A549 (cell line): Measurements from ENCODE around the gene ZMIZ2. TPM values are rescaled to one million over a fixed set of nuclear protein-coding genes. Genes with fewer than 3 reads are reported as not detected.

Source experiments
- ATAC-seq, 2 experiments: fragments of 200-7000 bp in 1 of 2; fragments of >200 bp in 1 of 2; cut with Nextera tagmentation in 1 of 2; cut with Tn5 transposase in 1 of 2; 3 replicates each; pipeline versions ENCODE4 v1.8.0 to v1.9.1; 2018 to 2020; ENCODE audit warnings: mild to moderate bottlenecking in 1 of 2, moderate library complexity in 1 of 2
- CTCF ChIA-PET: fragments of 300-600 bp; sonication (Branson Sonifier 250); formaldehyde crosslinking; extraction: SDS; loops from one replicate; lab custom pipeline; 2021; ENCODE audit warnings: antibody characterized with exemption, inconsistent platforms; lab: Yijun Ruan, JAX
- POLR2A ChIA-PET: fragments of 350-600 bp; formaldehyde crosslinking; extraction: SDS; loops from one replicate; lab custom pipeline; 2021; ENCODE audit warnings: antibody characterized with exemption, inconsistent platforms; lab: Yijun Ruan, JAX
- DNase-seq, 2 experiments: peaks; one replicate each; pipeline versions ENCODE4 v3.0.0 to v3.0.0-alpha.2; 2011 to 2016; ENCODE audit warnings: low read depth in 1 of 2, low spot score in 1 of 2
- FAIRE-seq: peaks from 2 replicates; lab custom pipeline; 2011; peaks lifted over from hg19 to GRCh38; lab: Jason Lieb, UNC
- H3K27ac ChIP-seq, 2 experiments: fragments of >200 bp; sonication (Bioruptor Twin); formaldehyde crosslinking; 3 replicates each; pipeline ENCODE4 v1.5.1; 2016 to 2017
- H3K4me1 ChIP-seq: fragments of >200 bp; sonication (Bioruptor Twin); formaldehyde crosslinking; 3 replicates; pipeline ENCODE4 v1.6.1; 2016
- H3K4me2 ChIP-seq: fragments of >200 bp; sonication (Bioruptor Twin); formaldehyde crosslinking; 3 replicates; pipeline ENCODE4 v1.6.1; 2016
- H3K4me3 ChIP-seq: fragments of >200 bp; sonication (Bioruptor Twin); formaldehyde crosslinking; 3 replicates; pipeline ENCODE4 v1.5.1; 2016
- H3K9me3 ChIP-seq: fragments of >200 bp; sonication (Bioruptor Twin); formaldehyde crosslinking; 3 replicates; pipeline ENCODE4 v1.6.1; 2016
- KDM1A ChIP-seq: fragments of 200-600 bp; sonication (generic); IDR thresholded peaks from 2 replicates; pipeline ENCODE4 v1.6.1; 2016; ENCODE audit warnings: low read depth, mild to moderate bottlenecking
- POLR2A ChIP-seq: IDR thresholded peaks from 2 replicates; pipeline ENCODE4 v1.6.1; 2012; ENCODE audit warnings: mild to moderate bottlenecking, low read length
- WGBS: methylation state at CpG from one replicate; pipeline ENCODE4 v1.1.6; 2017; ENCODE audit errors: missing lambda C conversion rate; 5-methylcytosine and 5-hydroxymethylcytosine counted together
- polyA plus RNA-seq, 4 experiments: library from polyadenylated mRNA; depleted of rRNA in 3 of 4; stranded (reverse); fragments of >200 nt; fragmentation: RNase III in 1 of 4; extraction: RNeasy Plus Mini Kit Qiagen cat#74134 plus additional on column Dnase treatment in 1 of 4; gene quantifications; 2 replicates in 3 of 4; 3 replicates in 1 of 4; pipeline ENCODE4 v1.2.3, GENCODE V29; 2011 to 2017

The ZMIZ2 gene
- polyA plus RNA-seq, 2 of the 4 experiments (the other 2 are of a cell fraction) = 4.3 to 21.7 TPM

DNA sequence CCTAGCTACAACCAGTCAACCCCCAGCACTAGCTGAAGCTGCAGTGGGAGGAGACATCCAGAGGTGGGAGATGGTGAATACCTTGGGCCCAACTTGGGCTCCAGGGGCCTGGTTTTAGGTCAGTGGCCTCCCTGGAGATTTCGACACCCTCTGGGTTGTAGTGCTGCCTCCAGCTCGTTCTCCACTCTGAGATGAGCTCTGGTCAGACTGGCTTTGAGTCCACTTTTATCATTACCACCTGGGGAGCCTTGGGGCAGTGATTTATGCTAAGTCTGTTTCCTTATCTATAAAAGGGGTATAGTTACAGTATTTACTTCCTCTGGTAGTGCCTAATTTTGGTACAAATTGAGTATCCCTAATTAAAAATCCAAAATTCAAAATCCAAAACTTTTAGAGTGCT is 70.6 kb downstream of the ZMIZ2 start:
- ATAC-seq (peak in 1 of 2 experiments; percentile 45; a peak in 3 of 6 replicates), FAIRE-seq (no peak)
- POLR2A ChIA-PET = interaction anchor here (0.7 kb wide), 1 partner anchor 352 kb away, joined by 8 read pairs; no protein-coding TSS in a partner anchor

More for the DNA sequence above, 70.6 kb downstream of the ZMIZ2 start:
- no peaks in the 10 kb centered on the region for H3K4me1 ChIP-seq
- no peaks in the 10 kb centered on the region for H3K9me3 ChIP-seq
- WGBS = 78% methylated on average over 2 of the region's 2 CpGs
- no peak overlapping the region for H3K4me3 ChIP-seq
- no peak overlapping the region for H3K27ac ChIP-seq
- no peak for DNase-seq
- no peak overlapping the region for H3K4me2 ChIP-seq
- no peak for TF ChIP-seq KDM1A
- no peak for TF ChIP-seq POLR2A
- TF ChIP-seq, all 56 proteins: peak for 0
- CTCF ChIA-PET = interaction anchor here (0.6 to 1.6 kb wide), 3 partner anchors 22 to 29 kb away, joined by 3 to 4 read pairs (median 3); partner anchors contain the start of gene H2AZ2

Other genes starting within 250 kb of the ZMIZ2 start
- gene NPC1L1, start 207.5 kb upstream of the ZMIZ2 start, polyA plus RNA-seq (2011; rRNA removed) = 0.06 and 0.12 TPM in 2 replicates
- 0.01 to 0.04 TPM (median 0.03 TPM) in 3 replicates for gene NPC1L1, start 207.5 kb upstream of the ZMIZ2 start, polyA plus RNA-seq (2017; fragmentation: RNase III; extraction: RNeasy Plus Mini Kit Qiagen cat#74134 plus additional on column Dnase treatment)
- 96.1 and 108 TPM in 2 replicates for gene DDX56, start 174.9 kb upstream of the ZMIZ2 start, polyA plus RNA-seq (2011; rRNA removed)
- gene DDX56, start 174.9 kb upstream of the ZMIZ2 start, polyA plus RNA-seq (2017; fragmentation: RNase III; extraction: RNeasy Plus Mini Kit Qiagen cat#74134 plus additional on column Dnase treatment) = 93.4 to 100 TPM (median 97.7 TPM) in 3 replicates
- gene TMED4, start 166.6 kb upstream of the ZMIZ2 start, polyA plus RNA-seq (2011; rRNA removed) = 68.3 and 79.2 TPM in 2 replicates
- 53.9 to 55.9 TPM (median 55.1 TPM) in 3 replicates for gene TMED4, start 166.6 kb upstream of the ZMIZ2 start, polyA plus RNA-seq (2017; fragmentation: RNase III; extraction: RNeasy Plus Mini Kit Qiagen cat#74134 plus additional on column Dnase treatment)
- gene OGDH, start 142.2 kb upstream of the ZMIZ2 start, polyA plus RNA-seq (2011; rRNA removed) = 32.5 and 37.2 TPM in 2 replicates
- 35.8 to 38.8 TPM (median 37.7 TPM) in 3 replicates for gene OGDH, start 142.2 kb upstream of the ZMIZ2 start, polyA plus RNA-seq (2017; fragmentation: RNase III; extraction: RNeasy Plus Mini Kit Qiagen cat#74134 plus additional on column Dnase treatment)
- gene PPIA, start 47.8 kb downstream of the ZMIZ2 start, polyA plus RNA-seq (2011; rRNA removed) = 5,366 and 6,016 TPM in 2 replicates
- 6,452 to 7,028 TPM (median 6,488 TPM) in 3 replicates for gene PPIA, start 47.8 kb downstream of the ZMIZ2 start, polyA plus RNA-seq (2017; fragmentation: RNase III; extraction: RNeasy Plus Mini Kit Qiagen cat#74134 plus additional on column Dnase treatment)
- 239 and 262 TPM in 2 replicates for gene H2AZ2, start 99.2 kb downstream of the ZMIZ2 start, polyA plus RNA-seq (2011; rRNA removed)
- gene H2AZ2, start 99.2 kb downstream of the ZMIZ2 start, polyA plus RNA-seq (2017; fragmentation: RNase III; extraction: RNeasy Plus Mini Kit Qiagen cat#74134 plus additional on column Dnase treatment) = 236 to 244 TPM (median 241 TPM) in 3 replicates
- 5.7 and 6.4 TPM in 2 replicates for gene PURB, start 136.7 kb downstream of the ZMIZ2 start, polyA plus RNA-seq (2011; rRNA removed)
- gene PURB, start 136.7 kb downstream of the ZMIZ2 start, polyA plus RNA-seq (2017; fragmentation: RNase III; extraction: RNeasy Plus Mini Kit Qiagen cat#74134 plus additional on column Dnase treatment) = 10.0 to 11.6 TPM (median 10.4 TPM) in 3 replicates
- gene MYO1G, start 230.2 kb downstream of the ZMIZ2 start, polyA plus RNA-seq (2011; rRNA removed) = 0.03 TPM in 1 of 2 replicates, not detected in the other
- 0.04 to 0.12 TPM (median 0.06 TPM) in 3 replicates for gene MYO1G, start 230.2 kb downstream of the ZMIZ2 start, polyA plus RNA-seq (2017; fragmentation: RNase III; extraction: RNeasy Plus Mini Kit Qiagen cat#74134 plus additional on column Dnase treatment)